Pulmonary artery endothelial cell (primary cell): Measurements from ENCODE around the gene GFOD1. TPM values are rescaled to one million over a fixed set of nuclear protein-coding genes. Genes with fewer than 3 reads are reported as not detected.
"Not testable (repeated sequence)": the region's sequence is repeated elsewhere in the genome, so short reads cannot be mapped to it uniquely, and the experiment has no call there.

ENCODE experiments used
- DNase-seq: peaks from one replicate; pipeline ENCODE4 v3.0.0-alpha.2; 2011; ENCODE audit warnings: low read depth, low spot score
- total RNA-seq: library from RNA; depleted of rRNA; stranded (reverse); fragments of >200 nt; gene quantifications from 2 replicates; pipeline ENCODE4 v1.2.3, GENCODE V29; 2014

GFOD1 gene
- total RNA-seq, 1 donor from 2014 or later: 37.7 TPM

GRCh38 chr6:13445005-13445743, 42.2 kb downstream of the GFOD1 start:
- DNase-seq: peak; percentile 32

- DNase-seq: no peak
Measured at GRCh38 chr6:13444604-13445003, 42.8 kb downstream of the GFOD1 start.

- not testable (repeated sequence) for DNase-seq
Measured at GRCh38 chr6:13443978-13444377, 43.4 kb downstream of the GFOD1 start.

GRCh38 chr6:13441778-13442177, 45.6 kb downstream of the GFOD1 start:
- no peak for DNase-seq

GRCh38 chr6:13439644-13440043, 47.8 kb downstream of the GFOD1 start:
- no peak for DNase-seq

- no peak for DNase-seq
Measured at GRCh38 chr6:13438126-13438525, 49.3 kb downstream of the GFOD1 start.

DNA sequence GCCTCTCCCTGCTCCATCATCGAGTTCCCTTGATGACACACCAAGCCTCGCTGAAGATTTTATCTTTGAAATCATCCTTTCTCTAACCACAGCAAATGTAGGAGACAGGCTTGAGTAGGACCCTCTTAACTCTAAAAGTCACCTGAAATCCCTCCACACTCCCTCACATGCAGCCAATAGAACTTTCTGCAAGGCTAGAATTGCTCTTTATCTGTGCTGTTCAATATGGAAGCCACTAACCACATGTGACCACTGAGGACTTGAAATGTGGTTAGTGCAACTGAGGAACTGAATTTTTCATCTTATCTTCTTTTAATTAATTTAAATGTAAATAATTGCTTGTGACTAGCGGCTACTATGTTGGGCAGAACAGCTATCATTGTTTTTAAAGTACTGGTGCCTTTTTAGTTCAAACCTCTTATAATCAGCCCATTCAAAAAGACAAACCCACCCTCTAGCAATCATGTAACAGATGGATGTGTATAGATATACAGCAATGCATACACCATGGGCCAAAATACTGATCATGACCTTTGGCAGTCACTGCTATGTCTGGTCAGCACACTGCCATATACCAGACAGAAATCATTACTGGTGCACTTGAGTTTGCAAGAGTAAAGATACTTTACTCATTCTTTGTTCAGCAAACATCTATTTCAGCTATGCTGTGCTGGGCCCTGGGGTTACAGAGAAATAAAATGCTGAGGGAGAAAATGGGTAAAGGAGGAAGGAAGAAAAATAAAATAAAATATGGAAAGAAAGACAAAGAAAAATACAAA, 50.0 kb downstream of the GFOD1 start:
- DNase-seq: no peak

DNA sequence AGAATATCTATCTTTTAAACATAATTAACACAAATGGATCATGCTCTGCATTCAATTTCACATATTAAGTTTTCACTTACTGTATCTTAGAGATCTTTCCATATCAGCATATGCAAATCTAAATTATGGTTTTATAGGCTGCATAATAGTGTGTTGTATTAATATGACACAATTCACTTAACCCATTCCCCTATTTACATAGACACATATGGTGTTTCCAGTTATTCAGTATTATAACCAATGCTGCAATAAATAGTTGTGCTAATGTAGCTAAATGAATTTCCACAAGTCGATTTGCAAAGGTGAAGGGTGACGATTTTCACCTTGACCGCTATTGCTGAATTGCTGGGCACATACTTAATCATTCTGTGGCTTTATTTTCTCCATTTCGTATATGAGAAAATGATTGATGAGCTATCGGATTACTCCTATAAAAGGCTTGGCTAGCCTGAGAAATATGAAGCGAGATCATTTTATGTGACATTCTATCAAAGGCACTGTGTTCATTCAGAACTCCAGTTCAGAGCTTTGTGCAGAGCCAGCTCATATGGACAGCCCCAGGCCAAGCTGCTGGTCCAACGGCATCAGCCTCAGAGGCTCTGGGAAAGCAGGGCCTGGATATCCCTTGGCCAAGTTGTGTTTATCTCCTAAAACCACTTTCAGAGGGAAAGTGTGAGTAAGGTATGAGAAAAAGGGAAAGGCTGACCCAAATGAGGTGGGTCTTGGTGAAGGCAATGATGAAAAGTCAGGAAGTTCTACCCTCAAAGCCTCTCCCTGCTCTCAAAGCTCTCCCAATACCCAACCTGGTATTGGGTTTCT, 50.8 kb downstream of the GFOD1 start:
- DNase-seq: no peak

- DNase-seq: no peak
Measured at GRCh38 chr6:13435477-13436246, 51.7 kb downstream of the GFOD1 start.

- DNase-seq: no peak
Measured at GRCh38 chr6:13434777-13435176, 52.6 kb downstream of the GFOD1 start.

DNA sequence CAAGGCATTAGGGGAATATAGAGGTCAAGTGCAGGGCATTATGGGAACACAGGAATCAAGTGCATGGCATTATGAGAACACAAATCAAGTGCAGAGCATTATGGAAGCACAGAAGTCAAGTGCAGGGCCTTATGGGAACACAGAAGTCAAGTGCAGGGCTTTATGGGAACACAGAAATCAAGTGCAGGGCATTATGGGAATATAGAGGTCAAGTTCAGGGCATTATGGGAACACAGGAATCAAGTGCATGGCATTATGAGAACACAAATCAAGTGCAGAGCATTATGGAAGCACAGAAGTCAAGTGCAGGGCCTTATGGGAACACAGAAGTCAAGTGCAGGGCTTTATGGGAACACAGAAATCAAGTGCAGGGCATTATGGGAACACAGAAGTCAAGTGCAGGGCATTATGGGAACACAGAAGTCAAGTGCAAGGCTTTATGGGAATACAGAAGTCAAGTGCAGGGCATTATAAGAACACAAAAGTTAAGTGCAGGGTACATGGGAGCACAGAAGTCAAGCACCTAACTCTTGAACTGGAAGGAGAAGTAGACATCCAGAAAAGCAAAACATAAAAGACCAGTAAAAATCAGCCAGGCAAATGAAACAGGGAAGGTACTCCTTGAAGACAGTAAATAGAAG, 53.1 kb downstream of the GFOD1 start:
- DNase-seq: not testable (repeated sequence)

DNA sequence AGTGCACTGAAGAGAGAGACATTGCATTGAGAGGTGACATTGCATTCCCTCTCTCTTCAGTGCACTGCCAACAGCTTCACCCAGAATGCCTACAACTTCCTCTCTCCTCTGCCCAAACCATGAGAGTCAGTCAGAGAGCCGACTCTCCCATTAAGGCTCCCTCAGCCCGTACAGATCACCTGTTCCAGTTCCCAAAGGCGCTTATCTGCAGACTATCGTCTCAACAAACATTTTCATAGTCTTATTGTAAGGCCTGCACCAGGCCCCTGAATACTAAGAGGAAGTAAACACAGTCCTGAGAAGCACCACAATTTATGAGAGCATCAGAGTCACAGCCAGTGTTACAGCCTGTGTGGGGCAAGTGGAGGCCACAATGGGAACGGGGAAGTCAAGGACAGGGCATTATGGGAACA, 53.7 kb downstream of the GFOD1 start:
- DNase-seq: no peak

DNA sequence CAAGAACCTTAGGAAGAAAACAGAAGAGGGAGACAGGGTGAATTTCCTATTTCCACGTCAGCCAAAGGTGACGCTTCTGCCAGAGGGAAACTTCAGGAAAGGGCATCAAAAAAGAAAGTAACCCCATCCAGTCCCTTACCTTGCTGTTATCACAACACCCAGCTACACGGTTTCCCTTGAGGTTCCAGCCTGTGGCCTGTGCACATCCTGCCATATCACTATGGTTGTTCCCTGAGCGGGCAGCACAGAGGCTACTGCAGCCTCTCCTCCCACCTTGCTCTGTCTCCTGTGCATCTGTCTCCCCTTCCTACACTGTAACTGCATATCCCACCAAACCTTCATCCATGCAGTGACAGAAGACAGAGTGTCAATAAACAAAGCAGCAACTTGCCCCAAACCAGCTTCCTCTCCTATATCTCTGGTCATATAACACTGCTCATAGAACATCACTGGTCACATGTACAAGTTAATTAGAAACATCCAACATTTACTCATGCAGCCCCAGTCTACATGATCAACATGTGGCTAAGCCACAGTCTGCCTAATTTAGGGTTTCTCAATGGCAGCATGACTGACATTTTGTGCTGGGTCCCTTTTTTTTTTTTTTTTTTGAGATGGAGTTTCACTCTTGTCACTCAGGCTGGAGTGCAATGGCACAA, 54.7 kb downstream of the GFOD1 start:
- DNase-seq: no peak

DNA sequence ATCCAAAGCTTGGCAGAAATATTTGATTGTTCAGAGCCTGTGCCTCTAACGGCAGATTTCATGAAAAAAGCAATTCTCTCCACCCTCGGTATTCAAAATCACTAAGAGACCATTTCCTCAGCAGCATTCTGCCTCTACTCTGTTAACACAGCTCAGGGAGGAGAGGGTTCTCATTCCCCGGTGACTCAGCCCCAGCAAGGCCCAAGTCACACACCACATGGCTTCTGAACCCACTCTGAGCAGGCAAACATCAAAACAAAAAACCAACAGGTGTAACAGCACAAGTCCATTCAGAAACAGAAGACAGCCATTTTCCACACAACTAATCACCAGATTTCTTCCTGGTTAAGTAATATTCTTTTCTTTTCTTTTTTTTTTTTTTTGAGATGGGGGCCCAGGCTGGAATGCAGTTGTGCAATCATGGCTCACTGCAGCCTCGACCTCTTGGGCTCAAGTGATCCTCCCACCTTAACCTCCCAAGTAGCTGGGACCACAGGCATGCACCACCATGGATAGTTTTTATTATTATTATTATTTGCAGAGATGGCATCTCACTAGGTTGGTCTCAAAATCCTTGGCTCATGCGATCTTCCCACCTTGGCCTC, 55.4 kb downstream of the GFOD1 start:
- DNase-seq: no peak

DNA sequence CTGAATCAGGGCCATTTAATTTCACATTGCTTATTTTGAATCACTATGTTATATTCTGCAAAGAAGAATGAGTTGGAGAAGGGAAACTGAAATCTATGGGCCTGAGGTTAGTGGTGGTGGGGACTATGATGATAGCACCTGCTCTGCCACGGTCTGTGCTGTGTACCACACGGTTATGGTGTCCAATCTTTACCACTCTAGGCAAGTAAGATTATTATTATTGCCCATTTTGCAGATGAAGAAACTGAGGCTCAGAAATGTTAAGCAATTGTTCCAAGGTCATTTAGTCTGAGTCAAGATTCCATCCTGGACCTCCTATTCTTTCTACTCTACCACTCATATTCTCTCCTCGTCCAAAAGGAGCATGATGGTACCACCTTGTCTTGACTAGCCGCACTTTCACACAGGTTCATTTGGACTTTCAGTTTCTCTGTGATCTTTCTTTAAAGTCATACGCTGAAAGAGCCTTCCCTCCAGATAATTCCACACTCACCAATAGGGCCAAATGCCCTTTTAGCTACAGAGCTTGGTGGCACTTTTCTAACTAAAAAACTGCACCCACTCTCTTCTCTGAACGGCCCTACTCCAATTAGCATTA, 56.2 kb downstream of the GFOD1 start:
- DNase-seq: no peak

DNA sequence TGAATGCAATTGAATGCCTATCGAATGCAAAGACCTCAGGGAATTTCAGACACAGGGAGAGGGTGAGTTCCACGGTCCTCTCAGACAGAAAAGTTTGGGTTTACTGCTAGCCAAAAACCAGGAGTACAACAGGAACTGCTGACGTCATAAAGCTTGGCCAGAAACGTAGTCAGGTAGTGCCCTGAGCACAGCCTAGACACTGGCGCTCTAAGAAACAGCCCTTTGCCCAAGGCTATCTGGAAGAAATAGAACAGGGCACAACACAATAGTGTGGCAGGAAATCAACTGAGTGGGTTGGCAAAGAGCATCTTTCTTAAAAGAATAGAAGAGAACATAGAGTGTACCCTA, 58.0 kb downstream of the GFOD1 start:
- DNase-seq: no peak

GRCh38 chr6:13428583-13429405, 58.6 kb downstream of the GFOD1 start:
- no peak for DNase-seq

DNA sequence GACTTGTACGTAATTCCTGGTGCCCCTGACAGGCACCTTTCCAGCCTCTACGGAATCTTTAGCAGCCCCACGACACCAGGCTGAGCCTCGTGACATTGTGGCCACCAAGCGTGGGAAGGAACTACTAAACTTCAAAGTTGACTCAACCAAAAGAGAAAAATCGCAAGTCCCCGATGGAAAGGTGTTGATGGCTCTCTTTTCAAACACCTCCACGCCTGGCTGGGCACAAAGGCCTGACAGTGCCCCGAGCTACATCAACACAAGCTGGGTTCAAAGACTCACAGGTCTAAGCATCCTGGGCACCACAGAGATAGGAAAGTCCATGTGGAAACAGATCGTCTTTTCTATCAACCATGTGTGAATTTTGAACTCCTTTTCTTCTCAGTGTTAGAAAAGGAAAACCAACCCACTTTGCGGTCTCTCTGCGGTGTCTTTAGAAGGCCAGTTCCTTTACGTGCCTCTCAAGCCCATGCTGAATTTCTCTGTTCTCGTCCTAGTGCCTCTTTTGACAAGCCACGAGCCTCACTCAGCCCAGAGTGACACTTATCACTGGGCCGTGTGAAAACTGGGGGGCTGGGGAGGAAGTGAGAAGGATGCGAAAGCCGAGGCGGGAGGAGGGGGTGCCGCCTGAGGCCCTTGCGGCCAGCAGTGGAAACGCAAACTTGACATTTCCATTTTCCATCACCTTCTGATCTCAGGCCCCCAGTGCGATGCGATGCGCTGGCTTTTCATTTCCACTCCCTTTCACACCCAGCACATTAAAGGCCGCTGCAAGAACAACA, 59.4 kb downstream of the GFOD1 start:
- no peak for DNase-seq
